Measurements from ENCODE around the gene GABBR2. TPM values are rescaled to one million over a fixed set of nuclear protein-coding genes. Genes with fewer than 3 reads are reported as not detected.

GABBR2 gene
- total RNA-seq, 2 experiments from 2014 or later = not detected

- H3K27me3 ChIP-seq (ENCODE audit: control insufficient read depth in 1 of 2, insufficient read depth in 2 of 2, low read length in 2 of 2) = peaks cover 5 to 9% of the 10 kb centered on the region in 2 experiments
- Mint-ChIP-seq H3K27ac (no peak overlapping the region), H3K4me3 (no peak overlapping the region), H3K4me1 (ENCODE audit: low read depth) (no peaks in the 10 kb centered on the region), H3K36me3 (ENCODE audit: low read depth) (no peaks in the 10 kb centered on the region), H3K27me3 (peaks cover 39% of the 10 kb centered on the region), H3K9me3 (no peaks in the 10 kb centered on the region)
- ChIA-PET CTCF (no interaction called here), POLR2A (no interaction called here)
- no peak for TF ChIP-seq CTCF (IDR thresholded peaks at IDR 0.05)
- no peak overlapping the region for H3K27ac ChIP-seq (ENCODE audit: low read depth in 1 of 2, low read length in 2 of 2)
- no peak for DNase-seq
- no peak overlapping the region for H3K4me3 ChIP-seq (ENCODE audit: low read length)
- ATAC-seq (ENCODE audit: poor library complexity) = no peak
- no peaks in the 10 kb centered on the region for H3K4me1 ChIP-seq (ENCODE audit: insufficient read depth, low read length)
- no peaks in the 10 kb centered on the region for H3K9me3 ChIP-seq (ENCODE audit: control insufficient read depth in 1 of 2, insufficient read depth in 1 of 2, low read length in 2 of 2)
- intact Hi-C loops (cut with DNase I, micrococcal nuclease) = no loop called here
- H3K36me3 ChIP-seq (ENCODE audit: insufficient read depth, low read length) = no peaks in the 10 kb centered on the region
Measured at GRCh38 chr9:98642661-98643312, 65.9 kb downstream of the GABBR2 start.

- ChIA-PET POLR2A (no interaction called here), CTCF (no interaction called here)
- Mint-ChIP-seq H3K9me3 (no peaks in the 10 kb centered on the region), H3K4me1 (ENCODE audit: low read depth) (no peaks in the 10 kb centered on the region), H3K27me3 (peaks cover 34% of the 10 kb centered on the region), H3K36me3 (ENCODE audit: low read depth) (no peaks in the 10 kb centered on the region), H3K27ac (no peak overlapping the region), H3K4me3 (no peak overlapping the region)
- intact Hi-C loops (cut with DNase I, micrococcal nuclease) = no loop called here
- Histone ChIP-seq H3K27me3 (ENCODE audit: control insufficient read depth in 1 of 2, insufficient read depth in 2 of 2, low read length in 2 of 2) (peaks cover 5 to 7% of the 10 kb centered on the region in 2 experiments), H3K9me3 (ENCODE audit: control insufficient read depth in 1 of 2, insufficient read depth in 1 of 2, low read length in 2 of 2) (no peaks in the 10 kb centered on the region), H3K27ac (ENCODE audit: low read depth in 1 of 2, low read length in 2 of 2) (no peak overlapping the region), H3K36me3 (ENCODE audit: insufficient read depth, low read length) (no peaks in the 10 kb centered on the region), H3K4me3 (ENCODE audit: low read length) (no peak overlapping the region), H3K4me1 (ENCODE audit: insufficient read depth, low read length) (no peaks in the 10 kb centered on the region)
- DNase-seq (no peak), ATAC-seq (ENCODE audit: poor library complexity) (no peak)
- no peak for TF ChIP-seq CTCF (IDR thresholded peaks at IDR 0.05)
Measured at GRCh38 chr9:98641695-98642094, 67.0 kb downstream of the GABBR2 start.

- peaks cover 5 to 6% of the 10 kb centered on the region in 2 experiments for H3K27me3 ChIP-seq (ENCODE audit: control insufficient read depth in 1 of 2, insufficient read depth in 2 of 2, low read length in 2 of 2)
- H3K9me3 Mint-ChIP-seq = no peaks in the 10 kb centered on the region
- intact Hi-C loops (cut with DNase I, micrococcal nuclease) = no loop called here
- H3K4me1 Mint-ChIP-seq (ENCODE audit: low read depth) = no peaks in the 10 kb centered on the region
- H3K27me3 Mint-ChIP-seq = peaks cover 34% of the 10 kb centered on the region
- H3K4me1 ChIP-seq (ENCODE audit: insufficient read depth, low read length) = no peaks in the 10 kb centered on the region
- ChIA-PET CTCF (no interaction called here), POLR2A (no interaction called here)
- H3K27ac ChIP-seq (ENCODE audit: low read depth in 1 of 2, low read length in 2 of 2) = no peak overlapping the region
- TF ChIP-seq CTCF (IDR thresholded peaks at IDR 0.05) = no peak
- no peaks in the 10 kb centered on the region for H3K36me3 Mint-ChIP-seq (ENCODE audit: low read depth)
- H3K36me3 ChIP-seq (ENCODE audit: insufficient read depth, low read length) = no peaks in the 10 kb centered on the region
- H3K4me3 Mint-ChIP-seq = no peak overlapping the region
- H3K27ac Mint-ChIP-seq = no peak overlapping the region
- peaks cover 0 to 7% of the 10 kb centered on the region in 2 experiments for H3K9me3 ChIP-seq (ENCODE audit: control insufficient read depth in 1 of 2, insufficient read depth in 1 of 2, low read length in 2 of 2)
- no peak for ATAC-seq (ENCODE audit: poor library complexity)
- DNase-seq = no peak
- no peak overlapping the region for H3K4me3 ChIP-seq (ENCODE audit: low read length)
Measured at GRCh38 chr9:98640394-98640793, 68.3 kb downstream of the GABBR2 start.

Data from CD4-positive, alpha-beta T cell (primary cell).